ENCODE measurements around the gene PSMA4.
"Not testable (repeated sequence)": the region's sequence is repeated elsewhere in the genome, so short reads cannot be mapped to it uniquely, and the experiment has no call there.

The PSMA4 gene

DNA sequence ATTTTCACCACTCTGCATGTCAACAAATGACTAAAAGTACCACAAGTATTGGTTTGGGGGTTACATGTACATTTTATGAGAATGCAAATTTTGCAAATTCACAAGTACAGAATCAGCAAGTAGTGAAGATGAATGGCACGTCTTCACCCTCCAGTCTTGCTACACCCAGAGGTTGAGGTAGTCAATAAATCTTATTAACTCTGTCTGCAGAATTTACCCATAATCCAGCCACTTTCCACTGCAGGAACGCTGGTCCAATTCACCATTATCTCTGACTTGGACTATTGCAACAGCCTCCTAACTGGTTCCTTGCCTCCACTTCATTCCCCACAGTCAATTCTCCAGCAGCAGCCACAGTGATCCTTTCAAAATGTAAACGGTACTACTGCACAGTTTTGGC is 10.6 kb downstream of the PSMA4 start:
- H3K4me1 ChIP-seq (ENCODE audit: control insufficient read depth, insufficient read depth, low read depth, low read length): no peaks in the 10 kb centered on the region
- no peak overlapping the region for H2AK5ac ChIP-seq (ENCODE audit: low read length, severe bottlenecking)
- H2BK120ac ChIP-seq (ENCODE audit: low read depth, low read length): no peak overlapping the region
- 94% methylated on average over 3 of the region's 3 CpGs for WGBS
- no peak overlapping the region for H3K4ac ChIP-seq (ENCODE audit: low read depth in 1 of 2, low read length in 2 of 2)
- H3K36me3 ChIP-seq (ENCODE audit: control insufficient read depth in 1 of 2, insufficient read depth in 2 of 2, low read depth in 1 of 2, low read length in 2 of 2): peaks cover 27 to 54% of the 10 kb centered on the region in 2 experiments
- H4K91ac ChIP-seq (ENCODE audit: low read length): no peak overlapping the region
- no peak overlapping the region for H3K9ac ChIP-seq (ENCODE audit: low read length)
- no peaks in the 10 kb centered on the region for H3K27me3 ChIP-seq (ENCODE audit: control insufficient read depth in 1 of 2, insufficient read depth in 1 of 2, low read length in 2 of 2)
- H2BK12ac ChIP-seq (ENCODE audit: low read length in 2 of 2): no peak overlapping the region
- no peak overlapping the region for H2AFZ ChIP-seq (ENCODE audit: low read depth, low read length)
- no peak overlapping the region for H3K4me3 ChIP-seq (ENCODE audit: insufficient read depth in 1 of 2, low read depth in 1 of 2, low read length in 2 of 2)
- H3K9me3 ChIP-seq (ENCODE audit: control insufficient read depth, low read length): no peaks in the 10 kb centered on the region
- DNase-seq: no peak
- H2BK5ac ChIP-seq (ENCODE audit: low read depth, low read length, poor library complexity, severe bottlenecking): no peak overlapping the region
- H3K14ac ChIP-seq (ENCODE audit: low read length in 2 of 2): no peak overlapping the region
- H3K4me2 ChIP-seq (ENCODE audit: low read length, poor library complexity, severe bottlenecking): no peak overlapping the region
- no peak overlapping the region for H2BK15ac ChIP-seq (ENCODE audit: low read depth, poor library complexity, severe bottlenecking)
- H3K79me1 ChIP-seq (replicated peaks; ENCODE audit: low read length, poor library complexity, severe bottlenecking): peaks cover 2% of the 10 kb centered on the region
- H3K23ac ChIP-seq (ENCODE audit: low read length in 2 of 2): no peak overlapping the region
- H3K27ac ChIP-seq (ENCODE audit: low read length, poor library complexity, severe bottlenecking): no peak overlapping the region
- H3K18ac ChIP-seq (ENCODE audit: low read depth in 1 of 2, low read length in 2 of 2): no peak overlapping the region
- H4K8ac ChIP-seq (ENCODE audit: low read length): no peak overlapping the region

DNA sequence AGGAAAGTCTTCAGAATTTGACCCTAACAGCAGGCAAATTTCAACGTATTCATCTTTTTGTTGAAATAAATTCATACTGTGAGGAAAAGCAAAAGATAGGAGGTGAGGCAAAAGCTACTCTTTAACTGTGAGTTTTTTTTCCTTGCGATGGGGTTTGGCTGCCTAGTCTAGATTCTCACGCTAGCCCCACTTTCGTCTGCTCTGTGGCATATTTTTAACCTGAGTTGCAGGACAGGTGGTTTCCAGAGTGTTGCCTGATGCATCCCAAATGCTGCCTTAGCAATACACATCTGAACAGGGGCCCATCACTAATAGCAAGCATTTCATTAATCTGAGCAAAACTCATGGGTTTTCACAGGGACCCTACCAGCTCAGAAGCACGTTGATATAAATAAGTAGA is 11.7 kb downstream of the PSMA4 start:
- Histone ChIP-seq H3K9me3 (ENCODE audit: control insufficient read depth, low read length) (no peaks in the 10 kb centered on the region), H3K4me3 (ENCODE audit: insufficient read depth in 1 of 2, low read depth in 1 of 2, low read length in 2 of 2) (no peak overlapping the region), H3K36me3 (ENCODE audit: control insufficient read depth in 1 of 2, insufficient read depth in 2 of 2, low read depth in 1 of 2, low read length in 2 of 2) (peaks cover 19 to 43% of the 10 kb centered on the region in 2 experiments), H2AK5ac (ENCODE audit: low read length, severe bottlenecking) (no peak overlapping the region), H4K8ac (ENCODE audit: low read length) (no peak overlapping the region), H3K4me1 (ENCODE audit: control insufficient read depth, insufficient read depth, low read depth, low read length) (no peaks in the 10 kb centered on the region), H3K14ac (ENCODE audit: low read length in 2 of 2) (no peak overlapping the region), H3K4ac (ENCODE audit: low read depth in 1 of 2, low read length in 2 of 2) (no peak overlapping the region), H3K27me3 (ENCODE audit: control insufficient read depth in 1 of 2, insufficient read depth in 1 of 2, low read length in 2 of 2) (no peaks in the 10 kb centered on the region), H2BK12ac (ENCODE audit: low read length in 2 of 2) (no peak overlapping the region), H3K18ac (ENCODE audit: low read depth in 1 of 2, low read length in 2 of 2) (no peak overlapping the region), H2BK5ac (ENCODE audit: low read depth, low read length, poor library complexity, severe bottlenecking) (no peak overlapping the region), H3K23ac (ENCODE audit: low read length in 2 of 2) (no peak overlapping the region), H4K91ac (ENCODE audit: low read length) (no peak overlapping the region), H3K4me2 (ENCODE audit: low read length, poor library complexity, severe bottlenecking) (no peak overlapping the region), H2BK15ac (ENCODE audit: low read depth, poor library complexity, severe bottlenecking) (no peak overlapping the region), H3K79me1 (replicated peaks; ENCODE audit: low read length, poor library complexity, severe bottlenecking) (no peaks in the 10 kb centered on the region), H2AFZ (ENCODE audit: low read depth, low read length) (no peak overlapping the region), H3K9ac (ENCODE audit: low read length) (no peak overlapping the region), H2BK120ac (ENCODE audit: low read depth, low read length) (no peak overlapping the region), H3K27ac (ENCODE audit: low read length, poor library complexity, severe bottlenecking) (no peak overlapping the region)
- DNase-seq: no peak
- WGBS: 98% methylated on average over 4 of the region's 5 CpGs

DNA sequence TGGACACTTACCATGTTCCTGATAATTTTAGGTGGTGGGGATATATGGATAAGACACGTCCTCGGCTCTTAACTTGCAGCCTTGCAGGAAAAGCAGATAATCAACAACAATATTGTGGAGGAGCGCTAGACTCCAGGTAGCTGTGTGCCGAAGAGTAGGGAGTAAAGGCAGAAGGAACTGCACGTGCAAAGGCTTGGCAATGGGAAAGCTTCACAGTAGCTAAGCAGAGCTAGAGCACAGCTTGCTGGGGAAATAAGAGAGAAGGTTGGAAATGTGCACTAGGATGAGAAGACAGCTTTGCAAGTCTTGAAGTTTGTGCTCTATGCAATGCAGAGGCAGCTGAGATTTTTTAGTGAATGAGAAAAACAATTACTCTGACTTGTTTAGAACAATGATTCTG is 12.4 kb downstream of the PSMA4 start:
- H2AK5ac ChIP-seq (ENCODE audit: low read length, severe bottlenecking): no peak overlapping the region
- 82% methylated on average over 5 of the region's 5 CpGs for WGBS

DNA sequence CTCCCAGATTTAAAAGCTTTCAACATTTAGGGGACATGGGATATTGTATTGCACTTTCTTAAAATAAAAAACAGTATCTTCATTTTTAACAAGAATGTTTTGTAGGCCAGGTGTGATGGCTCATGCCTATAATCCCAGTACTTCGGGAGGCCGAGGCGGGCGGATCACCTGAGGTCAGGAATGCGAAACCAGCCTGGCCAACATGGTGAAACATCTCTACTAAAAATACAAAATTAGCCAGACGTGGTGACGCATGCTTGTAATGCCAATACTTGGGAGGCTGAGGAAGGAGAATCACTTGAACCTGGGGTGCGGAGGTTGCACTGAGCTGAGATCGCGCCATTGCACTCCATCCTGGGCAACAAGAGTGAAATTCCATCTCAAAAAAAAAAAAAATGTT is 20.0 kb downstream of the PSMA4 start:
- not testable (repeated sequence) for H3K9ac ChIP-seq (ENCODE audit: low read length); H2BK12ac ChIP-seq (ENCODE audit: low read length in 2 of 2); DNase-seq; H4K8ac ChIP-seq (ENCODE audit: low read length); H3K36me3 ChIP-seq (ENCODE audit: control insufficient read depth in 1 of 2, insufficient read depth in 2 of 2, low read depth in 1 of 2, low read length in 2 of 2); H2BK120ac ChIP-seq (ENCODE audit: low read depth, low read length); H4K91ac ChIP-seq (ENCODE audit: low read length); H3K4ac ChIP-seq (ENCODE audit: low read depth in 1 of 2, low read length in 2 of 2); H3K9me3 ChIP-seq (ENCODE audit: control insufficient read depth, low read length); H3K23ac ChIP-seq (ENCODE audit: low read length in 2 of 2); H3K4me1 ChIP-seq (ENCODE audit: control insufficient read depth, insufficient read depth, low read depth, low read length); H2BK15ac ChIP-seq (ENCODE audit: low read depth, poor library complexity, severe bottlenecking); H2BK5ac ChIP-seq (ENCODE audit: low read depth, low read length, poor library complexity, severe bottlenecking); H3K4me3 ChIP-seq (ENCODE audit: insufficient read depth in 1 of 2, low read depth in 1 of 2, low read length in 2 of 2); H3K79me1 ChIP-seq (replicated peaks; ENCODE audit: low read length, poor library complexity, severe bottlenecking); H3K27ac ChIP-seq (ENCODE audit: low read length, poor library complexity, severe bottlenecking); H2AK5ac ChIP-seq (ENCODE audit: low read length, severe bottlenecking); H3K4me2 ChIP-seq (ENCODE audit: low read length, poor library complexity, severe bottlenecking); H3K14ac ChIP-seq (ENCODE audit: low read length in 2 of 2); H2AFZ ChIP-seq (ENCODE audit: low read depth, low read length); H3K18ac ChIP-seq (ENCODE audit: low read depth in 1 of 2, low read length in 2 of 2)
- peaks cover 3 to 29% of the 10 kb centered on the region in 2 experiments for H3K27me3 ChIP-seq (ENCODE audit: control insufficient read depth in 1 of 2, insufficient read depth in 1 of 2, low read length in 2 of 2)
- WGBS: 97% methylated on average over 9 of the region's 10 CpGs

More for the DNA sequence above, 12.4 kb downstream of the PSMA4 start:
- Histone ChIP-seq H3K4me2 (ENCODE audit: low read length, poor library complexity, severe bottlenecking) (no peak overlapping the region), H3K27ac (ENCODE audit: low read length, poor library complexity, severe bottlenecking) (no peak overlapping the region), H4K8ac (ENCODE audit: low read length) (no peak overlapping the region), H3K23ac (ENCODE audit: low read length in 2 of 2) (no peak overlapping the region), H3K27me3 (ENCODE audit: control insufficient read depth in 1 of 2, insufficient read depth in 1 of 2, low read length in 2 of 2) (no peaks in the 10 kb centered on the region), H3K4ac (ENCODE audit: low read depth in 1 of 2, low read length in 2 of 2) (no peak overlapping the region), H3K9me3 (ENCODE audit: control insufficient read depth, low read length) (no peaks in the 10 kb centered on the region), H3K9ac (ENCODE audit: low read length) (no peak overlapping the region), H3K79me1 (replicated peaks; ENCODE audit: low read length, poor library complexity, severe bottlenecking) (no peaks in the 10 kb centered on the region), H2BK120ac (ENCODE audit: low read depth, low read length) (no peak overlapping the region), H2BK12ac (ENCODE audit: low read length in 2 of 2) (no peak overlapping the region), H3K36me3 (ENCODE audit: control insufficient read depth in 1 of 2, insufficient read depth in 2 of 2, low read depth in 1 of 2, low read length in 2 of 2) (peaks cover 16 to 36% of the 10 kb centered on the region in 2 experiments), H2AFZ (ENCODE audit: low read depth, low read length) (no peak overlapping the region), H3K14ac (ENCODE audit: low read length in 2 of 2) (no peak overlapping the region), H3K4me1 (ENCODE audit: control insufficient read depth, insufficient read depth, low read depth, low read length) (no peaks in the 10 kb centered on the region), H2BK15ac (ENCODE audit: low read depth, poor library complexity, severe bottlenecking) (no peak overlapping the region), H2BK5ac (ENCODE audit: low read depth, low read length, poor library complexity, severe bottlenecking) (no peak overlapping the region), H3K18ac (ENCODE audit: low read depth in 1 of 2, low read length in 2 of 2) (no peak overlapping the region), H3K4me3 (ENCODE audit: insufficient read depth in 1 of 2, low read depth in 1 of 2, low read length in 2 of 2) (no peak overlapping the region), H4K91ac (ENCODE audit: low read length) (no peak overlapping the region)
- DNase-seq: no peak
